GM18498 (cell line): ENCODE measurements around the gene TPCN1.

Experiments used
- ATAC-seq: cut with Tn5 transposase; IDR thresholded peaks from one replicate; pipeline ENCODE4 v1.9.1; 2021; ENCODE audit warnings: mild to moderate bottlenecking, moderate library complexity; ENCODE audit not compliant: unreplicated experiment

The TPCN1 gene

GRCh38 chr12:113332688-113333417, 111.6 kb downstream of the TPCN1 start:
- ATAC-seq: no peak

DNA sequence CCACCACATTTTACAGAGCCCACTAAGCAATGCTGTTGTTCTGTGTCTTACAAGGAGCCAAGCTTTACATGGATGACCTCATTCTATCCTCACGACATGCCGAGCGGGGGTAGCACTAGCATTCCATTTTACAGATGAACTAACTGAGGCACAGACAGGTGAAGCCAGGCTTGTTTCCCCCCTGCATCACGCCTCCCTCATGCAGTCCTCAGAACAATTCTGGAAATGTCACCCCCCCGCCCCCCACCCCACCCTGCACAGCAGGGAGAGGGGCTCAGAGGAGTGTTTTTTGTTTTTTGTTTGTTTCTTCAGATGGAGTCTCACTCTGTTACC, 112.1 kb downstream of the TPCN1 start:
- ATAC-seq: no peak

DNA sequence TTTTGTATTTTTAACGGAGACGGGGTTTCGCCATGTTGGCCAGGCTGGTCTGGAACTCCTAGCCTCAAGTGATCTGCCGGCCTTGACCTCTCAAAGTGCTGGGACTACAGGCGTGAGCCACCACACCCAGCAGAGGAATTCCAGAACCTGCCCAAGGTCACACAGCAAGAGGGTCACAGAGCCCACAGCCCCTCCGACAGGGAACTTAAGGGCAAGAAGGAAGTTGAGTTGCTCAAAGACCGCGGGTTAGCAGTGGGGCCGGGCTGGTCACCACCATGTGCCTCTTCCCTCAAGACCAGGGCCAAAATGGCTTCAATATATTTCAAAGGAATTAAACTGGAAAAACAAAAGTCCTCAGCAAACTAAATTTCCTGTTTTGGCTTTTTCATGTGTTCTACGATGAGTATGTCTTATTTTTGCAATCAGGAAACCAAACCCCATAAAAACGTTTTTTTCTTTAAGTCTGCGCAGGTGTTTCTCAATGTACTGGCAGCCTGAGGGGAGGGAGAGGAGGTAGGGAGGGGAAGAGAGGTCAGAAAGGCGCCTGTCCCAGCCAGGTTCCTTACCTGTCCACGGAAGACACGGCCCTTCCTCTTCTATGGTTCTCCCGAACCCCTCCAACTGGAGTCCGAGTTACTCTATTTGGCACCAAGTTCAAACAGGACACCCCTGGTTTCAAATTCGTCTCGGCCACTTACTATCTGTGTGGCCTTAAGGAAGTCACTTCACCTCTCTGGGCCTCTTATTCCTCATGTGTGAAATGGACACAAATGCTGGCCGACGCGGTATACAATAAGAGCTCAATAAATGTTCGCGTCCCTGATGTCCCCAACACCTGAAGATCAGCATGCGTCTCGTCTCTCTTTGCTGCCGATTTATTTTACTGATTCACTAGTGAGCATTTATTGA, 112.9 kb downstream of the TPCN1 start:
- ATAC-seq: peak; percentile 18

DNA sequence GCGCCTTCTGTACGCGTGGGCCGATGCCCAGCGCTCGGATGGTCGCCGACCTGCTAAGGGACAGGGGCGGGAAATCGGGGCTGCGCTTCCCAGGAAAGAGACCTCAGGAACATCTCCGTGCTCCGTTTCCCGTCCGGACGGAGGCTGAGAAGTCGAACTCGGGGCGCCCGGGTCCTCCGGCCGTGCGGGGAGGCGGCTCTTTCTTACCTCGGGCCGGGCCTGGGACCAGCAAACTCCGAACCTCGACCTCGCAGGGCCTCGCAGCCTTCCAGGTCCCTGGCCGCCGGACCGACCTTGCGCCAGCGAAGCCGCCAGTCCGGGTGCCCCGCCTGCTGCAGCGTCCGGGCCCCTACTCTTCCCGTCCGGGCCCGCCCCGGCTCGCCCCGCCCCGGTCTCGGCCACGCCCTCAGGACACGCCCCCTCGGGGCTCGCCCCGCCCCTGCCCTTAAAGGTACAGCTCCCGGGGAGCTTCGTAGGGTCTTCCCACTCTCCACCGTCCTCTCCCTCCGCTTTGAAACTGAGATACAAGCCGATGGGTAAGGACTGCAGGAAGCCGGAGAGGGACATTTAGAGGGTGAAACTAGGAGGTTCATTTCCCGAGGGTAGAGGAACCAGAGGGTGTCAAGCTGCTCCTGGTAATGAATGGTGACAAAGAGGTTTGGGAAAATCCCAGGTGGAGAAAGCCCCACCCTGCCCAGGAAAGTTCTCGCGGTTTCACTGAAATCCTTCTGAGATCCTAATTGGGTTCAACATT, 113.7 kb downstream of the TPCN1 start, which contains the start of gene SLC8B1:
Gene SLC8B1 (minus strand): TSS at position 324 of the 754 bp plus-strand sequence. CDS start 2,231 bp downstream, outside the sequence.
- ATAC-seq: peak; percentile 99

GRCh38 chr12:113339540-113339939, 118.3 kb downstream of the TPCN1 start:
- ATAC-seq: no peak

DNA sequence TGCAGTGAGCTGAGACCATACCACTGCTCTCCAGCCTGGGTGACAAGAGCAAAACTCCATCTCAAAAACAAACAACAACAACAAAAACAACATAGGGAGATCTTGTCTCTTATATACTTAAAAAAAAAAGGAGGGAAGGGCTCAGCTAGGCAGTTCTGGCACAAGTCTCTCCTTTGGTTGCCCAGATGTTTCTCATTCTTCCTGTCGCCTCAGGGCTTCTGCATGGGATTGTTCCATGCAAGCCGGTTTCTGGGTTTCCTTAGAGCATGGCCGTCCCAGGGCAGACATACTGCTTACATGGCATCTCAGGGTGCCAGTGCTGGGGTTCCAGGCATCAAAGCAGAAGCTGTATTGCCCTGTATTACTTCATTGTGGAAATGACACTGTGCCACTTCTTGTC, 118.8 kb downstream of the TPCN1 start:
- no peak for ATAC-seq

- ATAC-seq: no peak
Measured at GRCh38 chr12:113341535-113341934, 120.3 kb downstream of the TPCN1 start.

GRCh38 chr12:113345318-113345717, 124.1 kb downstream of the TPCN1 start:
- ATAC-seq: no peak

GRCh38 chr12:113346353-113346752, 125.1 kb downstream of the TPCN1 start:
- ATAC-seq: no peak

DNA sequence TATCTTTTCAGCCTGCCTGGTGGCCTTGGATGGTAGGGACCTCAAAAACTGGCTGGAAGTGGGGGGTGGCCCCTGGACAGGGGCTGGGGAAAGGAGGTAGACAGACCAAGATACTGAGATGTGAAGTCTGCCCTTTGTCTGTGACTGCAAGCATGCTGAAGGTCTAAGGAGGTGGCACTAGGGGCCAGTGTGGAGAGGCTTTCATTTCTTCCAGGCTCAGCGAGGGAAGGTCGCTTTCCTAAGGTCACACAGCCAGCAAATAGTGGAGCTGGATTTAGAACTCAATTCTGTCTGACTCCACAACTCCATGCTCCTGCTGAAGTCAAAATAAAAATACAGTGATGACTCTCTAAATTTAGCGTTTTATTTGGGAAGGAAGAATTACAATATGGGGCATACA, 125.8 kb downstream of the TPCN1 start:
- no peak for ATAC-seq

DNA sequence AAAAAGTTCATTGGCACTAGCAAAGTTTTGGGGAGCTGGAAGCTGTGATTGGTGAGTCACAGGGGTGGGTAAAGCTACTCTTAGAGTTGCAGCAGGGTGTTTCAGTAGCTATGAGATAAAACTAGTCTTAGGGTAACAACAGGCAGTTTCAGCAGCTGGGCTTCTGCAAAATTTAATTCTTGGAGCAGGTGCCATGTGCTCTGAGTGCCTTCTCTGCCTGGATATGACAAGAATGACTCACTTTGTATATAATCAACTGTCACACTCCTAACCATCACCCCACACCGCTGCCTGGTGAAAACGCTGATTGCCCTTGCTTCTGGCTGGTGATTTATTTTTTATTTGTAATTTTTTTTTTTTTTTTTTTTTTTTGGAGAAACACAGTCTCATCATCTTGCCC, 126.6 kb downstream of the TPCN1 start:
- no peak for ATAC-seq
